Cardiac fibroblast (primary cell): ENCODE results near the gene CLRN2.

ENCODE experiments used
- DNase-seq, 2 donors: peaks; one replicate each; pipeline versions ENCODE4 v3.0.0 to v3.0.0-alpha.2; 2010; ENCODE audit warnings: low read depth in 2 of 2
- H3K4me3 ChIP-seq, 2 donors: replicated peaks in 1 of 2; 1 replicate in 1 of 2; 2 replicates in 1 of 2; pipeline ENCODE4 v1.5.1; 2011; ENCODE audit warnings: low read depth in 2 of 2, low read length in 2 of 2, mild to moderate bottlenecking in 2 of 2, moderate library complexity in 1 of 2
- TF ChIP-seq, protein P1 (sequence below): IDR thresholded peaks from one replicate; pipeline ENCODE4 v1.5.1; 2011; ENCODE audit warnings: low read depth, mild to moderate bottlenecking, low read length, inconsistent platforms

CLRN2 gene

DNA sequence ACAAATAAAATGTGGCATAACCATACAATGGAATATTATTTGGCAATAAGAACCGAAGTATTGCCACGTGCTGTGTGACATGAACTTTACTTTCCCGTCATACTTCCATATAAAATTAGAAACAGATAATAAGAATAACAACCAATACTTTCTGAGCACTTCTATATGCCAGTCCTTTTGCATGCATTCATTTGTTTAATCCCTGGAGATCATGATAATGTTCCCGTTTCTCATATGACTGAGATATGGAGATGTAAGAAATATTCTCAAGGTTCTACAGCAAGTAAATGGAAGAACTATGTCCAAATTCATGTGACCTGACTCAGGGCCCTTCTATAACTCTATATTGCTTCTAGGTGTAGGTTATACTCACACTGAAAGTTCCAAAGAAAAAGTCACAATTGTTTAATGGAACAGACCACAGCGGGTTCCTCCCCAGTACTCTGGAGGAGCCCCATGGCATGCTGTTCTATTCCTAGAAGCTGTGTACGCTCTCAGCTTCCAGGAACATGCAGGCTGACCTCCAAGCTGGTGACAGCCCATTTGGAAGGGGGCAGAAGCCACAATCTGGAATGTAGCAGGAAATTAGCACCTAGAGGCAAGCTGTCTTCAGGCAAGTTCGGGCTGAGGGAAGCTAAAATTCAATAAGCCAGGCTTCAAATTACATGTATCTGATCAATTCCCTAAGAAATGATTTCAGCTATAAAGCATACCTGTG is 34.6 kb upstream of the CLRN2 start:
- no peak for DNase-seq
- H3K4me3 ChIP-seq: no peak overlapping the region
- TF ChIP-seq, protein P1, sequence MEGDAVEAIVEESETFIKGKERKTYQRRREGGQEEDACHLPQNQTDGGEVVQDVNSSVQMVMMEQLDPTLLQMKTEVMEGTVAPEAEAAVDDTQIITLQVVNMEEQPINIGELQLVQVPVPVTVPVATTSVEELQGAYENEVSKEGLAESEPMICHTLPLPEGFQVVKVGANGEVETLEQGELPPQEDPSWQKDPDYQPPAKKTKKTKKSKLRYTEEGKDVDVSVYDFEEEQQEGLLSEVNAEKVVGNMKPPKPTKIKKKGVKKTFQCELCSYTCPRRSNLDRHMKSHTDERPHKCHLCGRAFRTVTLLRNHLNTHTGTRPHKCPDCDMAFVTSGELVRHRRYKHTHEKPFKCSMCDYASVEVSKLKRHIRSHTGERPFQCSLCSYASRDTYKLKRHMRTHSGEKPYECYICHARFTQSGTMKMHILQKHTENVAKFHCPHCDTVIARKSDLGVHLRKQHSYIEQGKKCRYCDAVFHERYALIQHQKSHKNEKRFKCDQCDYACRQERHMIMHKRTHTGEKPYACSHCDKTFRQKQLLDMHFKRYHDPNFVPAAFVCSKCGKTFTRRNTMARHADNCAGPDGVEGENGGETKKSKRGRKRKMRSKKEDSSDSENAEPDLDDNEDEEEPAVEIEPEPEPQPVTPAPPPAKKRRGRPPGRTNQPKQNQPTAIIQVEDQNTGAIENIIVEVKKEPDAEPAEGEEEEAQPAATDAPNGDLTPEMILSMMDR: no peak

DNA sequence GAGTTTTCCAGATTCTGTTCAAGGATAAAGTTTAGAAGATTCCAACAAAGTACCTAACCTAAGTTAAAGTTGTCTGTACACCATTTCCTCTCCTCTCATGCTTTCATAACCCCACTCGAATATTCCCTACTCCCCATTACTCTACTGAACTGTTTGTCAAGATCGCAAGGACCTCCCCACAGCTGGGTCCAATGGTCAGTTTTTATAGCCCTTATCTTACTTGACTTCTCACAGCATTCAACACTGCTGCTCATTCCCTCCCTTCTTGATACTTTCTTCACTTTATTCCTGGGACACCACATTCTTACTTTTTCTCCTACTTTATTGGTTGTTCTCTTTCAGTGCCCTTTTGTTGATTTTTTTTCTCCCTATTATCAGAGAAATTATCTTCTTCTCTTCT is 34.0 kb upstream of the CLRN2 start:
- H3K4me3 ChIP-seq: no peak overlapping the region
- TF ChIP-seq, protein P1: no peak
- no peak for DNase-seq

DNA sequence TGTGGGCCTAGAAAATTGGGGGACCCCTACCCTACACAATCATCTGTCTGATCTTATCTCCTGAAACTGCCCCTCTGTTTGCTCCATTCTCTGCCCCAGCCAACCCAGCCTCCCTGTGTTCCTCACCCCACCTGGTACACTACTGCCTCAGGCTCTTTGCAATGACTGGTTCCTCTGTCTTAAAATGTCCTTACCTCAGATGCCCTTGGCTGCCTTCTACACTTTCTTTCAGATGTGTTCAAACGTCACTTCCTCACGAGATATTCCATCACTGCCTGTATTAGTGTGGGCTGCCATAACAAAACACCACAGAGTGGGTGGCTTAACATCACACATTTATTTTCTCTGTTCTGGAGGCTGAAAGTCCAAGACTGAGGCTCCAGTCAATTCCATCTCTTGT is 32.2 kb upstream of the CLRN2 start:
- TF ChIP-seq, protein P1: no peak
- DNase-seq: no peak
- no peak overlapping the region for H3K4me3 ChIP-seq

DNA sequence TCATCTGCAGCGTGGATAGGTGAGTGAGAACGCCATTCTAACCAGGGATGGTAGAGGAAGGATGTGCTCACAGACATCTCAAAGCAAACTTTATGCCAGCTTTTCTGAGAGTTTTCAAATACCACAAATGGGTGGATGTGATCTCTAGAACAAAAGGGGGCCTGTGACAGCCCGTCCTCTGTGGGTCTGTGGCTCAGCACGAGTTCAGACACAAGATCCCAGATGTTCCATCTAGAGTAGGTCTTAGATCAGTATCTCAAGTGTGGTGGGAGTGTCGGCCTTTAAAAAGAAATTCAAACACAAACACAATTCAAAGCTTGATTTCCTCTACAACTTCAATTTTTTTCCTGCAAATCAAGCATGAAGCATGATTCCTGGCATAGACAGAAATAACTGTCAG is 25.8 kb upstream of the CLRN2 start:
- DNase-seq: no peak
- no peak overlapping the region for H3K4me3 ChIP-seq

DNA sequence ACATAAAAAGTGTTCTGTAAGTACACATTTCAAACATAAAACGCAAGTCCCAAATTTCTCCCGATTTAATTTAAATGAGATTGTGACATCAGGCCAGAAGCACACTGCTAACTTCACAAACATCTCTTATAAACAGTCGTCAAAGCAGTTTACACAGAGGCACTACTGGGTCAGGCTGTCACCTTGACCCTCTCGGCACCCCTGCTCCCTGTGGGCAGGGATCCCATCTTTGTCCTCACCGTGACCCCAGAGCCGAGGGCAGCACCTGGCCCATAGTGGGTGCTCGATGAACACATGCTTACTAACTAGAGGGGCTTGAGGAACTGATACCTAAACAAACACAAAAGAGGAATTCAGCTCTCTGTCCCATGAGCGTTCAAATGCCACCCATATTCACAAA is 25.2 kb upstream of the CLRN2 start:
- TF ChIP-seq, protein P1: no peak
- no peak overlapping the region for H3K4me3 ChIP-seq
- DNase-seq: no peak

More for the DNA sequence above, 25.8 kb upstream of the CLRN2 start:
- TF ChIP-seq, protein P1: no peak

DNA sequence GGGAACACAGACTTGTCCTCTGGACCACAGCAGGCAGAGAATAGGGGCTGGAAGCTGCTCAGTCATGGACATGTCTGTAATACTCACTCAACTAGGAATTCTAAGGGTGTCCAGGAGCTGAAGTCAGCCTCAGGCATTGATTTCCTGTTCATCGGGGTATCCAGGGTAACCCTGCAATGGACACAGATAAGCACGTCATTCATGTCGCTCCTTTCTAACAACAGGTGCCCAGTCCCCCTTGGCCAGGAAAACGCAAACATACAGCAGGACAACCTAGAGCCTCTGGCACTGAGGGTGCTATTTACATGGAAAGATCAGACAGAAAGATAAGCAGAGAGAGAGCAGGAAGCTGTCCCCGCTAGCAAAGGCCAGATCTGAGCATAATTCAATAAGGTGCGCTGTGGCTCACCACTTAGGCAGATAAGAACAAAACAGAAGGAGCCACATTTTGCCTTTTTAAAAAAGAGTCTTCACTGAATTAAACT is 24.3 kb upstream of the CLRN2 start:
- no peak overlapping the region for H3K4me3 ChIP-seq
- no peak for DNase-seq
- TF ChIP-seq, protein P1: no peak

DNA sequence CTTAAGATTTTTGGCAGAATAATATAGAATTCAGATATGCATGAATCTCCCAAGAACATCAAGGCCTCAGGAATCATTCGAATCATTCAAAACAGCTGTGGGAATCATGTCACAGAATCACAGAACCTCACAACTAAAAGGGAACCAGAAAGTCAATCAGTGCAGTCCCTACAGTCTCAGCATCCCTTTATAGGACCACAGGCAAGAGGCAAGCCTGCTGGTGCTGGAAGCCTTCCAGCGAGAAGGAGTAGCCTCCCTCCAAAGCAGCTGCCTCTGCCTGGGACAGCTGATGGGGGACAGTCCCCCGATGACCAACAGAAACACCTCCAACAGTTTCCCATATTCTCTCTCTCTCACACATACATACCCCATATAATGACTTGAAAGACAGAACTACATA is 23.8 kb upstream of the CLRN2 start:
- DNase-seq: no peak
- TF ChIP-seq, protein P1: no peak
- no peak overlapping the region for H3K4me3 ChIP-seq
